Measurements from ENCODE around the gene TPO. TPM values are rescaled to one million over a fixed set of nuclear protein-coding genes. Genes with fewer than 3 reads are reported as not detected.

TPO gene
- total RNA-seq, 4 donors from 2014 or later = 0.93 to 4.6 (median 1.3) TPM

GRCh38 chr2:1559589-1560175 lies 146.4 kb downstream of the TPO start:
- DNase-seq (ENCODE audit: low spot score in 2 of 2) = no peak
- peaks cover 14% of the 10 kb centered on the region for H3K27me3 ChIP-seq
- 88% methylated on average over 8 of the region's 15 CpGs for WGBS

GRCh38 chr2:1561259-1561658 lies 148.0 kb downstream of the TPO start:
- peaks cover 9% of the 10 kb centered on the region for H3K4me1 ChIP-seq
- H3K27me3 ChIP-seq = peaks cover 14% of the 10 kb centered on the region
- WGBS = 87% methylated on average over 14 of the region's 14 CpGs
- no peaks in the 10 kb centered on the region for H3K36me3 ChIP-seq
- no peak for DNase-seq (ENCODE audit: low spot score in 2 of 2)
- H3K4me3 ChIP-seq = no peak overlapping the region
- TF ChIP-seq EP300 (IDR thresholded peaks at IDR 0.05) (no peak), POLR2A (IDR thresholded peaks at IDR 0.05) (no peak), CTCF (IDR thresholded peaks at IDR 0.05) (no peak), POLR2AphosphoS5 (IDR thresholded peaks at IDR 0.05) (no peak)
- no peaks in the 10 kb centered on the region for H3K9me3 ChIP-seq
- H3K27ac ChIP-seq = no peak overlapping the region

More at GRCh38 chr2:1559589-1560175, 146.4 kb downstream of the TPO start:
- Histone ChIP-seq H3K4me3 (no peak overlapping the region), H3K9me3 (no peaks in the 10 kb centered on the region), H3K4me1 (peaks cover 9% of the 10 kb centered on the region), H3K27ac (no peak overlapping the region), H3K36me3 (no peaks in the 10 kb centered on the region)
- TF ChIP-seq CTCF (IDR thresholded peaks at IDR 0.05) (no peak), EP300 (IDR thresholded peaks at IDR 0.05) (no peak), POLR2A (IDR thresholded peaks at IDR 0.05) (no peak)

- no peak overlapping the region for H3K4me3 ChIP-seq
- H3K9me3 ChIP-seq = no peaks in the 10 kb centered on the region
- DNase-seq (ENCODE audit: low spot score in 2 of 2) = no peak
- WGBS = 56% methylated on average over 20 of the region's 24 CpGs
- TF ChIP-seq POLR2A (IDR thresholded peaks at IDR 0.05) = no peak
- peaks cover 14% of the 10 kb centered on the region for H3K27me3 ChIP-seq
- no peaks in the 10 kb centered on the region for H3K36me3 ChIP-seq
- no peak overlapping the region for H3K27ac ChIP-seq
- peaks cover 9% of the 10 kb centered on the region for H3K4me1 ChIP-seq
Measured at GRCh38 chr2:1561811-1562421, 148.7 kb downstream of the TPO start.

- H3K36me3 ChIP-seq = no peaks in the 10 kb centered on the region
- TF ChIP-seq POLR2AphosphoS5 (IDR thresholded peaks at IDR 0.05) = no peak
- no peak for TF ChIP-seq POLR2A (IDR thresholded peaks at IDR 0.05)
- TF ChIP-seq EP300 (IDR thresholded peaks at IDR 0.05) = no peak
- no peak for TF ChIP-seq CTCF (IDR thresholded peaks at IDR 0.05)
- 83% methylated on average over 28 of the region's 32 CpGs for WGBS
- no peak for DNase-seq (ENCODE audit: low spot score in 2 of 2)
- peaks cover 9% of the 10 kb centered on the region for H3K4me1 ChIP-seq
- H3K9me3 ChIP-seq = no peaks in the 10 kb centered on the region
- no peak overlapping the region for H3K4me3 ChIP-seq
- no peak overlapping the region for H3K27ac ChIP-seq
- H3K27me3 ChIP-seq = peaks cover 14% of the 10 kb centered on the region
Measured at GRCh38 chr2:1563084-1563857, 150.0 kb downstream of the TPO start.

GRCh38 chr2:1563943-1564891 lies 151.0 kb downstream of the TPO start:
- no peaks in the 10 kb centered on the region for H3K36me3 ChIP-seq
- peaks cover 9% of the 10 kb centered on the region for H3K4me1 ChIP-seq
- WGBS = 77% methylated on average over 20 of the region's 23 CpGs
- H3K27me3 ChIP-seq = peaks cover 14% of the 10 kb centered on the region
- H3K27ac ChIP-seq = no peak overlapping the region
- TF ChIP-seq POLR2A (IDR thresholded peaks at IDR 0.05) = no peak
- TF ChIP-seq EP300 (IDR thresholded peaks at IDR 0.05) = no peak
- TF ChIP-seq CTCF (IDR thresholded peaks at IDR 0.05) = no peak
- TF ChIP-seq POLR2AphosphoS5 (IDR thresholded peaks at IDR 0.05) = no peak
- H3K9me3 ChIP-seq = no peaks in the 10 kb centered on the region
- H3K4me3 ChIP-seq = no peak overlapping the region
- DNase-seq (ENCODE audit: low spot score in 2 of 2) = no peak

Data from suprapubic skin (tissue), 4 donors.